DLD1 (cell line): ENCODE results near the gene LRP11.
"Not testable (repeated sequence)": the region's sequence is repeated elsewhere in the genome, so short reads cannot be mapped to it uniquely, and the experiment has no call there.

ENCODE experiments used
- in situ Hi-C: cut with HindIII; loops from 2 replicates; pipeline ENCODE4 v1.10.0; 2017; ENCODE audit warnings: low sequenced_read_pairs

Gene LRP11

GRCh38 chr6:149871182-149871581 lies 7.0 kb upstream of the LRP11 start:
- in situ Hi-C loops = no loop called here

- in situ Hi-C loops = no loop called here
Measured at GRCh38 chr6:149869275-149869892, 5.2 kb upstream of the LRP11 start.

GRCh38 chr6:149867876-149868640 lies 3.9 kb upstream of the LRP11 start:
- in situ Hi-C loops = no loop called here

- in situ Hi-C loops = no loop called here
Measured at GRCh38 chr6:149864578-149865535, 698 bp upstream of the LRP11 start.

- in situ Hi-C loops = no loop called here
Measured at GRCh38 chr6:149862922-149863697, 1.0 kb downstream of the LRP11 start.

- in situ Hi-C loops = not testable (repeated sequence)
Measured at GRCh38 chr6:149862424-149862738, 1.8 kb downstream of the LRP11 start.

GRCh38 chr6:149861603-149862423 lies 2.3 kb downstream of the LRP11 start:
- in situ Hi-C loops = no loop called here

GRCh38 chr6:149860834-149861602 lies 3.1 kb downstream of the LRP11 start:
- in situ Hi-C loops = no loop called here

GRCh38 chr6:149860513-149860833 lies 3.7 kb downstream of the LRP11 start:
- in situ Hi-C loops = no loop called here

GRCh38 chr6:149859938-149860337 lies 4.2 kb downstream of the LRP11 start:
- in situ Hi-C loops = no loop called here

GRCh38 chr6:149859368-149859767 lies 4.8 kb downstream of the LRP11 start:
- in situ Hi-C loops = no loop called here

- in situ Hi-C loops = no loop called here
Measured at GRCh38 chr6:149857541-149857940, 6.6 kb downstream of the LRP11 start.

GRCh38 chr6:149856256-149856994 lies 7.7 kb downstream of the LRP11 start:
- in situ Hi-C loops = no loop called here

- in situ Hi-C loops = no loop called here
Measured at GRCh38 chr6:149855741-149856140, 8.4 kb downstream of the LRP11 start.

- in situ Hi-C loops = no loop called here
Measured at GRCh38 chr6:149855040-149855654, 9.0 kb downstream of the LRP11 start.

- in situ Hi-C loops = no loop called here
Measured at GRCh38 chr6:149854532-149854931, 9.6 kb downstream of the LRP11 start.

- in situ Hi-C loops = not testable (repeated sequence)
Measured at GRCh38 chr6:149854017-149854416, 10.1 kb downstream of the LRP11 start.

- in situ Hi-C loops = no loop called here
Measured at GRCh38 chr6:149852881-149853280, 11.3 kb downstream of the LRP11 start.
